Left lobe of liver (tissue), 2 donors: ENCODE data around the gene KRT25. TPM values are rescaled to one million over a fixed set of nuclear protein-coding genes. Genes with fewer than 3 reads are reported as not detected.

Experiments used
- ATAC-seq: fragments of 200-7000 bp; cut with Tn5 transposase; one replicate; pipeline ENCODE4 v1.9.1; 2020; ENCODE audit warnings: mild to moderate bottlenecking, moderate library complexity
- DNase-seq: peaks from one replicate; pipeline ENCODE4 v3.0.0-alpha.2; 2020; ENCODE audit warnings: low spot score
- total RNA-seq: library from RNA; stranded (reverse); gene quantifications from one replicate; pipeline ENCODE4 v1.2.1, GENCODE V29; 2021
- donor health status: DM: no; HTN: no; CAD: no; lungs with moderate emphysema.
- donor health status: DM: no; HTN: yes; CAD: no.

The KRT25 gene
- total RNA-seq, 1 donor from 2014 or later, result not detected

- DNase-seq (no peak), ATAC-seq (peak; percentile 53)
Measured at GRCh38 chr17:40699371-40699770, 55.8 kb downstream of the KRT25 start.

Other genes with a start within 250 kb of the KRT25 start
- 0.75 TPM for gene CCR7, start 189.9 kb downstream of the KRT25 start, total RNA-seq
- 28.3 TPM for gene SMARCE1, start 107.5 kb downstream of the KRT25 start, total RNA-seq
- gene KRT222, start 90.2 kb downstream of the KRT25 start, total RNA-seq, result 2.4 TPM
- not detected for gene KRT24, start 51.6 kb downstream of the KRT25 start, total RNA-seq
- not detected for gene KRT26, start 16.9 kb upstream of the KRT25 start, total RNA-seq
- not detected for gene KRT27, start 27.2 kb upstream of the KRT25 start, total RNA-seq
- not detected for gene KRT28, start 44.6 kb upstream of the KRT25 start, total RNA-seq
- 12.2 TPM for gene KRT10, start 67.3 kb upstream of the KRT25 start, total RNA-seq
- gene KRT12, start 111.9 kb upstream of the KRT25 start, total RNA-seq, result not detected
- gene KRT20, start 129.9 kb upstream of the KRT25 start, total RNA-seq, result 0.40 TPM
- 0.13 TPM for gene KRT23, start 182.3 kb upstream of the KRT25 start, total RNA-seq
- gene KRT39, start 211.6 kb upstream of the KRT25 start, total RNA-seq, result not detected
- gene KRT40, start 229.0 kb upstream of the KRT25 start, total RNA-seq, result not detected
- gene KRTAP3-3, start 238.8 kb upstream of the KRT25 start, total RNA-seq, result not detected
- gene KRTAP3-2, start 244.6 kb upstream of the KRT25 start, total RNA-seq, result not detected